Ecto neural progenitor cell (in vitro differentiated cells): ENCODE data around the gene GOLIM4.
"Not testable (repeated sequence)": the region's sequence is repeated elsewhere in the genome, so short reads cannot be mapped to it uniquely, and the experiment has no call there.

Experiments
- DNase-seq: peaks from one replicate; pipeline ENCODE4 v3.0.0-alpha.2; 2018; ENCODE audit warnings: low spot score

Gene GOLIM4

GRCh38 chr3:168072323-168072650, 23.4 kb downstream of the GOLIM4 start:
- DNase-seq: no peak

GRCh38 chr3:168071591-168072322, 24.0 kb downstream of the GOLIM4 start:
- no peak for DNase-seq

- no peak for DNase-seq
Observed at GRCh38 chr3:168070919-168071318, 24.8 kb downstream of the GOLIM4 start.

GRCh38 chr3:168068346-168068745, 27.4 kb downstream of the GOLIM4 start:
- DNase-seq: no peak

- no peak for DNase-seq
Observed at GRCh38 chr3:168066882-168067281, 28.8 kb downstream of the GOLIM4 start.

GRCh38 chr3:168065569-168065968, 30.2 kb downstream of the GOLIM4 start:
- no peak for DNase-seq

- DNase-seq: no peak
Observed at GRCh38 chr3:168063122-168063521, 32.6 kb downstream of the GOLIM4 start.

- DNase-seq: no peak
Observed at GRCh38 chr3:168062679-168063078, 33.0 kb downstream of the GOLIM4 start.

- no peak for DNase-seq
Observed at GRCh38 chr3:168061332-168061996, 34.3 kb downstream of the GOLIM4 start.

GRCh38 chr3:168060317-168060716, 35.4 kb downstream of the GOLIM4 start:
- no peak for DNase-seq

GRCh38 chr3:168058481-168058880, 37.2 kb downstream of the GOLIM4 start:
- DNase-seq: no peak

GRCh38 chr3:168056398-168057230, 39.1 kb downstream of the GOLIM4 start:
- DNase-seq: not testable (repeated sequence)

- DNase-seq: no peak
Observed at GRCh38 chr3:168054447-168054846, 41.3 kb downstream of the GOLIM4 start.

GRCh38 chr3:168053115-168053514, 42.6 kb downstream of the GOLIM4 start:
- no peak for DNase-seq

GRCh38 chr3:168052515-168052914, 43.2 kb downstream of the GOLIM4 start:
- no peak for DNase-seq

- DNase-seq: no peak
Observed at GRCh38 chr3:168051531-168052471, 43.9 kb downstream of the GOLIM4 start.

GRCh38 chr3:168051070-168051469, 44.7 kb downstream of the GOLIM4 start:
- no peak for DNase-seq

GRCh38 chr3:168049367-168049974, 46.3 kb downstream of the GOLIM4 start:
- no peak for DNase-seq

- no peak for DNase-seq
Observed at GRCh38 chr3:168048414-168049330, 47.1 kb downstream of the GOLIM4 start.

GRCh38 chr3:168047936-168048335, 47.8 kb downstream of the GOLIM4 start:
- DNase-seq: no peak
